A549 (cell line): Measurements from ENCODE around the gene TFCP2. TPM values are rescaled to one million over a fixed set of nuclear protein-coding genes. Genes with fewer than 3 reads are reported as not detected.

Experiments
- ATAC-seq, 2 experiments: fragments of 200-7000 bp in 1 of 2; fragments of >200 bp in 1 of 2; cut with Nextera tagmentation in 1 of 2; cut with Tn5 transposase in 1 of 2; 3 replicates each; pipeline versions ENCODE4 v1.8.0 to v1.9.1; 2018 to 2020; ENCODE audit warnings: mild to moderate bottlenecking in 1 of 2, moderate library complexity in 1 of 2
- CTCF ChIA-PET: fragments of 300-600 bp; sonication (Branson Sonifier 250); formaldehyde crosslinking; extraction: SDS; loops from one replicate; lab custom pipeline; 2021; ENCODE audit warnings: antibody characterized with exemption, inconsistent platforms; lab: Yijun Ruan, JAX
- POLR2A ChIA-PET: fragments of 350-600 bp; formaldehyde crosslinking; extraction: SDS; loops from one replicate; lab custom pipeline; 2021; ENCODE audit warnings: antibody characterized with exemption, inconsistent platforms; lab: Yijun Ruan, JAX
- DNase-seq, 2 experiments: peaks; one replicate each; pipeline versions ENCODE4 v3.0.0 to v3.0.0-alpha.2; 2011 to 2016; ENCODE audit warnings: low read depth in 1 of 2, low spot score in 1 of 2
- FAIRE-seq: peaks from 2 replicates; lab custom pipeline; 2011; peaks lifted over from hg19 to GRCh38; lab: Jason Lieb, UNC
- H3K27ac ChIP-seq, 2 experiments: fragments of >200 bp; sonication (Bioruptor Twin); formaldehyde crosslinking; 3 replicates each; pipeline ENCODE4 v1.5.1; 2016 to 2017
- H3K4me1 ChIP-seq: fragments of >200 bp; sonication (Bioruptor Twin); formaldehyde crosslinking; 3 replicates; pipeline ENCODE4 v1.6.1; 2016
- H3K4me2 ChIP-seq: fragments of >200 bp; sonication (Bioruptor Twin); formaldehyde crosslinking; 3 replicates; pipeline ENCODE4 v1.6.1; 2016
- H3K4me3 ChIP-seq: fragments of >200 bp; sonication (Bioruptor Twin); formaldehyde crosslinking; 3 replicates; pipeline ENCODE4 v1.5.1; 2016
- H3K9me3 ChIP-seq: fragments of >200 bp; sonication (Bioruptor Twin); formaldehyde crosslinking; 3 replicates; pipeline ENCODE4 v1.6.1; 2016
- ATOH8 ChIP-seq: fragments of 250-450 bp; sonication (Bioruptor Pico); IDR thresholded peaks from 2 replicates; pipeline ENCODE4 v1.5.0; 2020; ENCODE audit warnings: low read depth, mild to moderate bottlenecking, moderate library complexity
- BCL3 ChIP-seq: fragments of >200 bp; sonication (Bioruptor Twin); formaldehyde crosslinking; IDR thresholded peaks from 3 replicates; pipeline ENCODE4 v1.6.1; 2016
- CBX8 ChIP-seq: fragments of 200-600 bp; sonication (generic); IDR thresholded peaks from 2 replicates; pipeline ENCODE4 v1.6.1; 2016
- E2F6 ChIP-seq: IDR thresholded peaks from 2 replicates; pipeline ENCODE4 v1.6.1; 2012; ENCODE audit warnings: low read depth, borderline replicate concordance
- ELK1 ChIP-seq: fragments of 150-350 bp; IDR thresholded peaks from 2 replicates; pipeline ENCODE4 v1.6.1; 2014; ENCODE audit warnings: low read depth, mild to moderate bottlenecking, low read length
- EP300 ChIP-seq, 2 experiments: fragments of >200 bp; sonication (Bioruptor Twin); formaldehyde crosslinking; IDR thresholded peaks; 2 replicates in 1 of 2; 3 replicates in 1 of 2; pipeline ENCODE4 v1.6.1; 2016 to 2017
- ESRRA ChIP-seq: fragments of 150-350 bp; IDR thresholded peaks from 2 replicates; pipeline ENCODE4 v1.6.1; 2014; ENCODE audit warnings: mild to moderate bottlenecking, low read length, borderline replicate concordance
- FOXS1 ChIP-seq: fragments of 250-450 bp; sonication (Bioruptor Pico); IDR thresholded peaks from 2 replicates; pipeline ENCODE4 v1.5.0; 2020; ENCODE audit warnings: mild to moderate bottlenecking, moderate library complexity
- HDAC2 ChIP-seq: fragments of 200-600 bp; sonication (generic); IDR thresholded peaks from 2 replicates; pipeline ENCODE4 v1.6.1; 2016
- HOXB13 ChIP-seq: fragments of 250-450 bp; sonication (Bioruptor Pico); IDR thresholded peaks from 2 replicates; pipeline ENCODE4 v1.5.0; 2020; ENCODE audit warnings: low read depth, mild to moderate bottlenecking, moderate library complexity
- HOXB5 ChIP-seq: fragments of 250-450 bp; sonication (Bioruptor Pico); IDR thresholded peaks from 2 replicates; pipeline ENCODE4 v1.5.0; 2020; ENCODE audit warnings: mild to moderate bottlenecking, moderate library complexity
- KDM1A ChIP-seq: fragments of 200-600 bp; sonication (generic); IDR thresholded peaks from 2 replicates; pipeline ENCODE4 v1.6.1; 2016; ENCODE audit warnings: low read depth, mild to moderate bottlenecking
- MAZ ChIP-seq: fragments of 150-350 bp; IDR thresholded peaks from 2 replicates; pipeline ENCODE4 v1.6.1; 2014; ENCODE audit warnings: antibody characterized with exemption, low read depth, low read length, borderline replicate concordance
- PBX3 ChIP-seq: IDR thresholded peaks from 2 replicates; pipeline ENCODE4 v1.6.1; 2012
- PHF8 ChIP-seq: fragments of 200-600 bp; sonication (generic); IDR thresholded peaks from 2 replicates; pipeline ENCODE4 v1.6.1; 2016; ENCODE audit warnings: low read depth, mild to moderate bottlenecking, antibody characterized with exemption, moderate library complexity, borderline replicate concordance
- RARB ChIP-seq: fragments of 250-450 bp; sonication (Bioruptor Pico); IDR thresholded peaks from 2 replicates; pipeline ENCODE4 v1.8.0; 2021; ENCODE audit warnings: mild to moderate bottlenecking, moderate library complexity
- RFX5 ChIP-seq: fragments of 450-650 bp; IDR thresholded peaks from 2 replicates; pipeline ENCODE4 v1.7.1; 2014; ENCODE audit warnings: antibody characterized with exemption, mild to moderate bottlenecking, moderate library complexity
- TFCP2L1 ChIP-seq: fragments of 250-450 bp; sonication (Bioruptor Pico); IDR thresholded peaks from 2 replicates; pipeline ENCODE4 v1.5.0; 2021; ENCODE audit warnings: mild to moderate bottlenecking
- ZNF302 ChIP-seq: fragments of 250-450 bp; sonication (Bioruptor Pico); IDR thresholded peaks from 2 replicates; pipeline ENCODE4 v1.9.0; 2021; ENCODE audit warnings: inconsistent platforms, mild to moderate bottlenecking, moderate library complexity
- WGBS: methylation state at CpG from one replicate; pipeline ENCODE4 v1.1.6; 2017; ENCODE audit errors: missing lambda C conversion rate; 5-methylcytosine and 5-hydroxymethylcytosine counted together
- polyA plus RNA-seq, 4 experiments: library from polyadenylated mRNA; depleted of rRNA in 3 of 4; stranded (reverse); fragments of >200 nt; fragmentation: RNase III in 1 of 4; extraction: RNeasy Plus Mini Kit Qiagen cat#74134 plus additional on column Dnase treatment in 1 of 4; gene quantifications; 2 replicates in 3 of 4; 3 replicates in 1 of 4; pipeline ENCODE4 v1.2.3, GENCODE V29; 2011 to 2017

Gene TFCP2
- polyA plus RNA-seq, 2 of the 4 experiments (the other 2 are of a cell fraction), result 18.7 to 39.8 TPM

- no peaks in the 10 kb centered on the region for H3K9me3 ChIP-seq
- no peak overlapping the region for H3K4me2 ChIP-seq
- no peak overlapping the region for H3K27ac ChIP-seq
- CTCF ChIA-PET, result interaction anchor here (1.1 kb wide), 1 partner anchor 12 kb away, joined by 4 read pairs; no protein-coding TSS in a partner anchor
- DNase-seq (no peak), FAIRE-seq (no peak), ATAC-seq (no peak)
- H3K4me1 ChIP-seq, result peaks cover 11% of the 10 kb centered on the region; the same call in 2 of the 3 replicates
- TF ChIP-seq HDAC2, result no peak
- no peak for TF ChIP-seq BCL3
- 71% methylated on average over 5 of the region's 5 CpGs for WGBS
- POLR2A ChIA-PET, result no interaction called here
- H3K4me3 ChIP-seq, result no peak overlapping the region
Observed at GRCh38 chr12:51077930-51078329, 95.0 kb downstream of the TFCP2 start.

GRCh38 chr12:51076236-51076930, 96.6 kb downstream of the TFCP2 start:
- Histone ChIP-seq H3K4me3 (no peak overlapping the region), H3K4me2 (no peak overlapping the region), H3K4me1 (peaks cover under 1% of the 10 kb centered on the region; the same call in 1 of the 3 replicates), H3K27ac (no peak overlapping the region)
- ChIA-PET POLR2A (no interaction called here), CTCF (interaction anchor here (0.6 to 1.0 kb wide), 2 partner anchors 15 to 370 kb away, joined by 3 read pairs; no protein-coding TSS in a partner anchor)
- no peak for ATAC-seq
- FAIRE-seq, result no peak
- TF ChIP-seq E2F6 (no peak), HOXB5 (no peak), TFCP2L1 (no peak), HOXB13 (CRISPR knock-in tag) (no peak), FOXS1 (no peak), HDAC2 (no peak), KDM1A (no peak), ESRRA (no peak), ELK1 (no peak), PBX3 (no peak), RFX5 (no peak), ZNF302 (CRISPR knock-in tag) (no peak)
- TF ChIP-seq, all 56 proteins: peak for 0
- no peaks in the 10 kb centered on the region for H3K9me3 ChIP-seq
- 94% methylated on average over 10 of the region's 10 CpGs for WGBS
- DNase-seq, result no peak

GRCh38 chr12:51075390-51075789, 97.5 kb downstream of the TFCP2 start:
- Histone ChIP-seq H3K4me1 (no peaks in the 10 kb centered on the region), H3K4me2 (no peak overlapping the region), H3K27ac (no peak overlapping the region), H3K9me3 (no peaks in the 10 kb centered on the region), H3K4me3 (no peak overlapping the region)
- no peak for ATAC-seq
- ChIA-PET CTCF (no interaction called here), POLR2A (interaction anchor here (2.5 kb wide), 1 partner anchor 8 kb away, joined by 16 read pairs; the partner anchor contains the start of gene CSRNP2)
- DNase-seq, result no peak
- WGBS, result 90% methylated on average over 5 of the region's 5 CpGs
- no peak for FAIRE-seq
- TF ChIP-seq CBX8, result no peak
- TF ChIP-seq RARB, result no peak
- no peak for TF ChIP-seq EP300 (IDR thresholded peaks at IDR 0.05)
- no peak for TF ChIP-seq MAZ
- TF ChIP-seq PHF8, result no peak
- no peak for TF ChIP-seq ATOH8
